Measurements from ENCODE around the gene OR3A2. TPM values are rescaled to one million over a fixed set of nuclear protein-coding genes. Genes with fewer than 3 reads are reported as not detected.
"Not testable (repeated sequence)": the region's sequence is repeated elsewhere in the genome, so short reads cannot be mapped to it uniquely, and the experiment has no call there.

Gene OR3A2
- polyA plus RNA-seq (ENCODE audit: insufficient read length in 3 of 3), result under 1 TPM; 0.24 to 0.54 (median 0.49) TPM

- DNase-seq (ENCODE audit: low read depth in 3 of 3, low spot score in 2 of 3), result no peak
Measured at GRCh38 chr17:3385869-3386816, at the start of gene OR3A2. OR3A2 (minus strand) TSS chr17:3386308.

GRCh38 chr17:3433741-3434140 is 47.6 kb upstream of the OR3A2 start, which contains the start of gene OR1E2:
OR1E2 (minus strand) TSS chr17:3433841; CDS start chr17:3433841, 0 bp downstream.
- DNase-seq (ENCODE audit: low read depth in 3 of 3, low spot score in 2 of 3), result no peak

- not testable (repeated sequence) for DNase-seq (ENCODE audit: low read depth in 3 of 3, low spot score in 2 of 3)
Measured at GRCh38 chr17:3433215-3433614, 47.1 kb upstream of the OR3A2 start.

GRCh38 chr17:3418222-3418621 is 32.1 kb upstream of the OR3A2 start:
- DNase-seq (ENCODE audit: low read depth in 3 of 3, low spot score in 2 of 3), result no peak

DNA sequence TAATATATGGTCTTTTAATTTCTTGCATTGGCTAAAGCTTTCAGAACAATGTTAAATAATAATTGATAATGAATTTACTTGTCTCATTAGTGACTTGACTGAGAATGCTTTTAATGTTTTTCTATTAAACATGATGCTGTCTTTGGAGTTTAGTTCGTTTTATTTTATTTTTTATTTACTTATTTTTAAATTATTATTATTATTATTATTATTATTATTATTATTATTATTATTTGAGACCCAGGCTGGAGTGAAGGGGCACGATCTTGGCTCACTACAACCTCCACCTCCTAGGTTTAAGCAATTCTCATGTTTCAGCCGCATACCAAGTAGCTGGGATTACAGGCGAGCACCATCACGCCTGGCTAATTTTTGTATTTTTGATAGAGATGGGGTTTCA is 29.5 kb upstream of the OR3A2 start:
- DNase-seq (ENCODE audit: low read depth in 3 of 3, low spot score in 2 of 3), result no peak

- DNase-seq (ENCODE audit: low read depth in 3 of 3, low spot score in 2 of 3), result not testable (repeated sequence)
Measured at GRCh38 chr17:3412216-3412615, 26.1 kb upstream of the OR3A2 start.

DNA sequence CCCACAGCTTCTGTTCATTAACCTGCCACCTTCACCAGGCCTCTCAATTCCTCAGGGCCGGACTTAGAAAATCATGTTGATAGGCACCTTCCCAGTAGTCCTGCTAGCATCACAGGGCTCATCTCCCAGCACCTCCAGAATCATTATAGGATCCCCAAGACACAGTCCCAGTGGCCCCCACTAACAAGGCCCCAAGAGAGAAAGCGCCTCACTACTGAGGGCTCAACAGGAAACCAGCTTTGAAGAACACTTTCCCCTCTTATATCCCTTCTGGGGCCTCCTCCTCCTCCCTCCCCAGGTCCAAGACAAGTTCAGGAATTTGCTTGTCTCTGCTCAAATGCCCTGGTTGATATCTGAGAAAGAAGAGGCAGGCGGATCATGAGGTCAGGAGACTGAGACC is 25.0 kb upstream of the OR3A2 start, which contains the start of gene OR3A3:
Gene OR3A3, plus strand, starts transcription at position 301 of the 400 bp plus-strand sequence.
- DNase-seq (ENCODE audit: low read depth in 3 of 3, low spot score in 2 of 3), result no peak

GRCh38 chr17:3403856-3404255 is 17.7 kb upstream of the OR3A2 start:
- DNase-seq (ENCODE audit: low read depth in 3 of 3, low spot score in 2 of 3), result not testable (repeated sequence)

DNA sequence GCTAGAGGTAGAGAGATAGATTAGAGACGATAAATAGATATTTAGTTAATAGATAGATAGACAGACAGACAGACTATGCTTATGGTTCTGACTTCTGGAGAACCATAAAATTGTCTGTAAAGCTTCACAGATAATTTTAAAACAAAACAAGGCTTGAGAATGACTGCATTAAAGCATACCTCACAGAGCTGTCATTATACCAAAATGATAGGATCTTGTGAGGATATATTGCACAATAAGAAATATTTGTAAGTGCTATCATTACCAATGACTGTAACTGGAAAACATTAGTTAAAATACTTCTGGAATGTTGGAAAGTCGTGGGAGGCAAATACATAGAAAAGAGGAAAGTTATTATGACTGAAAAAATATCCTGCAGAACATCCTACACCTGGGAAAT is 15.7 kb upstream of the OR3A2 start:
- no peak for DNase-seq (ENCODE audit: low read depth in 3 of 3, low spot score in 2 of 3)

DNA sequence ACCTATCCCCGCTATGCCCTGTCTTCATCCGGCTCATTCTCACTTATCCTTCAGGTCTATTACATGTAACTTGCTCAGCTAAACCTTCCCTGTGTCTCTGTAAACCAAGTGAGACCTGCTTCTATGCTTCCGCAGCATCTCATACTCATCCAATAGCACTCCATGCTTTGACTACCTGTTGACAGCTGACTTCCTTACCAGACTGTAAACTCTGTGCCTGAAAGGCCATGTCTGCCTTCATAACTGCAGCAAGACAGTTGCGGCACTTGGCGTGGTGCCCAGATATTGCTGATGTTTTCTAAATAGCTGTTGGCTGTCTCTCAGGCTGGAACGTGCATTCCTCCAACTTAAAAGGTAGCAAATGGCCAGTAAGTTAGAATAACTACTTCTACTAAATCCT is 13.9 kb upstream of the OR3A2 start:
- DNase-seq (ENCODE audit: low read depth in 3 of 3, low spot score in 2 of 3), result no peak

GRCh38 chr17:3398310-3398709 is 12.2 kb upstream of the OR3A2 start, which contains the start of gene OR1E1:
OR1E1 (minus strand) TSS chr17:3398410; CDS start chr17:3398410, 0 bp downstream.
- no peak for DNase-seq (ENCODE audit: low read depth in 3 of 3, low spot score in 2 of 3)

- not testable (repeated sequence) for DNase-seq (ENCODE audit: low read depth in 3 of 3, low spot score in 2 of 3)
Measured at GRCh38 chr17:3397801-3398200, 11.7 kb upstream of the OR3A2 start.

DNA sequence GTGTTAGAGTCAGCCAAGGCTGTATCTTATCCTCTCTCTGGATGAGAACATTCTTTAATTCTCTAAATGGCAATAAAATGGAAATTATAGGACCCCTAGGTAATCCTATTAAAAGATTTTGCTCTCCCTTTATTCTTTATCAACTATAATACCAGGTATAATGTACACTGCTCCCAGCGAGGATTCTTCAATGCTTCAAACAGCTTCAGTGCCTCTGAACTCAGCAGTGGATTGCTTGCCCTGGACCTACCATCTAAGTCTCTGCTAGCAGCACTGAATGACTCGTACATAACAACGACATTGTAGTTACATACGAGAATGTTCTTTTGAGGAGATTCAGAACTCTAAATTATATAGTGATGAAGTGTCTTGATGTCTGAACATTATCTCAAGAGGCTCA is 3.7 kb upstream of the OR3A2 start:
- no peak for DNase-seq (ENCODE audit: low read depth in 3 of 3, low spot score in 2 of 3)

- DNase-seq (ENCODE audit: low read depth in 3 of 3, low spot score in 2 of 3), result no peak
Measured at GRCh38 chr17:3381957-3382356, 4.2 kb downstream of the OR3A2 start.

DNA sequence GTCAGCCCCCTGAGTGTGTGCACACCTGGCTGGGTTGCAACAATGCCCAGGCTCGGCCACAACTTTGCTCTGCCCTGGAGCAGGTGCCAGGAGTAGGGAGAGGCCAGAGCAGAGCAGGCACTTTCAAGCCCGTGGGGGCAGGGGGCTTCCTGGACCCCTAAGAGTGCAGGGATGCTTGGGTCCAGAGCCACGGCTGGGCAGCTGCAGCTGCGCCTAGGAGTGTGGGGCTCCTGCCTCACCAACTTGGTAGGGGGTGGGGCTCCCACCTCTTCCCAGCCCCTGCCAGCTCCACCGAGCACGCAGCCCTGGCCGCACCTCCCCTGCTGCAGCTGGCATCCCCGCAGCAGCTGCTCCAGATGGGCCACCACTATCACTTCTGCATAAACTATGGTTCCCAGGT is 7.8 kb downstream of the OR3A2 start:
- DNase-seq (ENCODE audit: low read depth in 3 of 3, low spot score in 2 of 3), result no peak

DNA sequence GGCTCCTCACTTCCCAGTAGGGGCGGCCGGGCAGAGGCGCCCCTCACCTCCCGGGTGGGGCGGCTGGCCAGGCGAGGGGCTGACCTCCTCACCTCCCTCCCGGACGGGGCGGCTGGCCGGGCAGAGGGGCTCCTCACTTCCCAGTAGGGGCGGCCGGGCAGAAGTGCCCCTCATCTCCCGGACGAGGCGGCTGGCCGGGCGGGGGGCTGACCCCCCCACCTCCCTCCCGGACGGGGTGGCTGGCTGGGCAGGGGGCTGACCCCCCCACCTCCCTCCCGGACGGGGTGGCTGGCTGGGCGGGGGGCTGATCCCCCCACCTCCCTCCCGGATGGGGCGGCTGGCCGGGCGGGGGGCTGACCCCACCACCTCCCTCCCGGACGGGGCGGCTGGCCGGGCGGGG is 14.9 kb downstream of the OR3A2 start:
- DNase-seq (ENCODE audit: low read depth in 3 of 3, low spot score in 2 of 3), result not testable (repeated sequence)

DNA sequence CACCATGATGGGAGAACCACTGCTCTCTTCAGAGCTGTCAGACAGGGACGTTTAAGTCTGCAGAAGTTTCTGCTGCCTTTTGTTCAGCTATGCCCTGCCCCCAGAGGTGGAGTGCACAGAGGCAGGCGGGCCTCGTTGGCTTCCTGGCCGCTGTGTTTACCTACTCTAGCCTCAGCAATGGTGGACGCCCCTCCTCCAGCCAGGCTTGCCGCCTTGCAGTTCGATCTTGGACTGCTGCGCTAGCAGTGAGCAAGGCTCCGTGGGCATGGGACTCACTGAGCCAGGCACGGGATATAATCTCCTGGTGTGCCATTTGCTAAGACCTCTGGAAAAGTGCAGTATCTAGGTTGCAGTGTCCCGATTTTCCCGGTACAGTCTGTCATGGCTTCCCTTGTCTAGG is 43.3 kb downstream of the OR3A2 start:
- DNase-seq (ENCODE audit: low read depth in 3 of 3, low spot score in 2 of 3), result not testable (repeated sequence)

GRCh38 chr17:3335876-3336275 is 50.2 kb downstream of the OR3A2 start:
- DNase-seq (ENCODE audit: low read depth in 3 of 3, low spot score in 2 of 3), result no peak

DNA sequence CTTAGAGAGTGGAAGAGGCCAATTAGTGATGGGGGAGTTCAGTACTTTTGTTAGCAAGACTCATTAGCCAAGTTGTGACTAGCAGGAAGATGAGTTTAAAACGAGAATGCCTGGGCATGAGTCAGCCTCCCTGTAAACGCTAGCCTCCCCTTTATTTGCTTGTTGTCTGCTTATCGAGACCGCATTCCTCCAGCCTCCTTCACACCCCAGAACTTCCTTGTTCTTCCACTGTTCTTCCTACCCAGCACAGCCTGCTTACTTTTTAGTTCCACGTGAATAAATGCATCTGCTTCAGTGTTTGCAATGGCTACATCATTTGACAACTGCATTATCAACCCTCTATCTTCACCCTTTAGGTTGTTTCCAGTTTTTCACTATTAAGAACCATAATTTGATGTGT is 67.8 kb downstream of the OR3A2 start:
- no peak for DNase-seq (ENCODE audit: low read depth in 3 of 3, low spot score in 2 of 3)

GRCh38 chr17:3316836-3317235 is 69.3 kb downstream of the OR3A2 start:
- DNase-seq (ENCODE audit: low read depth in 3 of 3, low spot score in 2 of 3), result no peak

GRCh38 chr17:3308603-3309002 is 77.5 kb downstream of the OR3A2 start:
- DNase-seq (ENCODE audit: low read depth in 3 of 3, low spot score in 2 of 3), result no peak

DNA sequence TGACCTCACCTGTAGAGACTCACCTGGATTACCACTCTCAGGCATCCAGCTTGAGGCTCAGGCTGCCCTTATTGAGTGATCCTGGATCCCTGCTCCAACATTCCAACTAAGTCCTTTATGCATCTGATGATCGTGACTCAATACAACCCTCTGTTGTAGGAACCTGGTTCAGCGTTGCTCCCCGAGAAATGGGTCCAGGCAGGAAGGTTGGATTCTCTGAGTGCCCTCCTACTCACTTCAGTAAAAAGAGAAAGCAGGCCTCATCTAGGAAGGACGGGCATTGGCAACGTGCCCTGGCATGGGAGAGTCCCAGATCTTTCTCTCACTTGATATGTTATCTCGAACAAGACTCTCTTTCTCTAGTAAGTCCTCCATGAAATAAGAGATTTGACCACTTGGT is 87.8 kb downstream of the OR3A2 start, which contains the start of gene OR3A1:
Gene OR3A1, minus strand, starts transcription at position 101 of the 400 bp plus-strand sequence. CDS start 5,778 bp downstream, outside the sequence.
- DNase-seq (ENCODE audit: low read depth in 3 of 3, low spot score in 2 of 3), result no peak

Measured in right renal cortex interstitium (tissue), 3 donors.